NB4 (cell line): ENCODE data around the gene SLC48A1.

Experiments
- DNase-seq: peaks from one replicate; pipeline ENCODE4 v3.0.0; 2010; ENCODE audit warnings: low read depth
- H3K4me3 ChIP-seq: one replicate; pipeline ENCODE4 v1.5.1; 2011; ENCODE audit warnings: mild to moderate bottlenecking, low read depth, low read length, moderate library complexity
- CTCF ChIP-seq: IDR thresholded peaks from one replicate; pipeline ENCODE4 v1.5.1; 2012; ENCODE audit warnings: low read depth, low read length
- MYC ChIP-seq: IDR thresholded peaks from 2 replicates; pipeline ENCODE4 v1.6.1; 2011; ENCODE audit warnings: low read depth, low read length
- POLR2A ChIP-seq: IDR thresholded peaks from 2 replicates; pipeline ENCODE4 v1.6.1; 2011; ENCODE audit warnings: mild to moderate bottlenecking; ENCODE audit not compliant: insufficient read length; ENCODE audit errors: extremely low read depth
- TF ChIP-seq, protein P1 (sequence below): IDR thresholded peaks from 2 replicates; pipeline ENCODE4 v1.6.1; 2011; ENCODE audit warnings: low read depth, low read length

The SLC48A1 gene

GRCh38 chr12:47819896-47820630 is 47.0 kb downstream of the SLC48A1 start, which contains the start of gene HDAC7:
HDAC7 (minus strand) TSS chr12:47819903; CDS start chr12:47819785, 118 bp downstream.
- peak; percentile 86 for DNase-seq
- peak within 1 kb of the TSS; percentile 67 for H3K4me3 ChIP-seq
- TF ChIP-seq, protein P1, sequence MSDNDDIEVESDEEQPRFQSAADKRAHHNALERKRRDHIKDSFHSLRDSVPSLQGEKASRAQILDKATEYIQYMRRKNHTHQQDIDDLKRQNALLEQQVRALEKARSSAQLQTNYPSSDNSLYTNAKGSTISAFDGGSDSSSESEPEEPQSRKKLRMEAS: no peak; the same call in 1 of the 2 replicates
- TF ChIP-seq MYC (peak; percentile 28; the same call in 1 of the 2 replicates), CTCF (no peak), POLR2A (peak; percentile 64)

DNA sequence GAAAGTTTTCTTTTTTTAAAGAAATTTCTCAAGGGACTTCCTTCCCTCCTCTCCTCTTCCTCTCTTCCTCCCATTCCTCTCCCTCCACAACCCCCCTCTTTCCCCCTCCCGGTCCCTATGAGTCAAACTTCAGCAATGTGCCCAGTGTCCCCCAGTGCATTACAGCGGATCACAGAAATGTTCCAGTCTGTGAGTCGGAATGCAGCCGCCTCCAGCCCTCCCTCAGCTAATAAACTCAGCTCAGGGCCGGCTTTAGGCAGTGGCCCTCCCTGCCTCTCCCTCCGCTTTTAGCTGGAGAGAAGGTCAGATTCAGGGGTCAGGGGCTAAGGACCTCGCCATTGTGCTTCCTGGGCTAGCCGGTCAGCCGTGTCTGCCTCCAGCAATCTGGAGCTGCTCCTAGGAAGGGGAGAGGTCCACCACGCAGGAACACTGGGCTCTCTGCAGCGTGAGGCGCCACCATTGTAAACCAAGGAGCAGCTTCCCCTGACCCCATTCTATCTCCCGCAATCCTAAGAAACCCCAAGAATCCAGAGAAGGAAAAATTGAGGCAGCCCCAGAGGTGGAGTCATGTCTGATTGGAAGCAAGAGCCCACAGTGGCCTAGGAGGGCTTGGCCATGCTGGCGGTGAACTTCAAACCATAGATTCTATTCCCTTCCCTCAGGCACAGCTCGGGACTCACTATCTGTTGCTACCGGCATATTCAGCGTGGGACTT is 47.8 kb downstream of the SLC48A1 start:
- TF ChIP-seq POLR2A (no peak), MYC (no peak), CTCF (no peak)
- TF ChIP-seq, protein P1: no peak
- DNase-seq: no peak
- no peak overlapping the region for H3K4me3 ChIP-seq

DNA sequence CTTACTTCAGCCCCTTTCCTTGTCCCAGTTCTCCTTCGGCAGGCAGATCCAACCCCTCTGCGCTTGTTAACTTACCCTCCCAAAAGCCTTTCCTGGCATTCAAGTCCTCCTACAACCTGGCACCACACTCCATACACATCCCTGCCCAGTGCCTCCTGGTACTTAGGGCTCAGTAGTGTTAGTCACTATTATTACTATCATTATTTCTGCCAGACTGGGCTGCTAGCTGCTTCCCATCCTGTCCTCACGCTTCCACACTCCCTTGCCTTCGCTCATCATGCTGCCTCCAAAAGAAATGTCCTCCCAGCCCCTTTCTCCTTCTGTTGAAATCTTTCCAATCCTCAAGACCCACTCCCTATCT is 48.3 kb downstream of the SLC48A1 start:
- no peak overlapping the region for H3K4me3 ChIP-seq
- TF ChIP-seq CTCF: no peak
- TF ChIP-seq, protein P1: no peak
- TF ChIP-seq MYC: no peak
- no peak for TF ChIP-seq POLR2A
- no peak for DNase-seq

GRCh38 chr12:47822401-47822800 is 49.4 kb downstream of the SLC48A1 start:
- no peak overlapping the region for H3K4me3 ChIP-seq
- TF ChIP-seq, protein P1: no peak
- TF ChIP-seq POLR2A: no peak
- no peak for TF ChIP-seq MYC
- TF ChIP-seq CTCF: no peak

GRCh38 chr12:47822863-47823262 is 49.8 kb downstream of the SLC48A1 start:
- TF ChIP-seq, protein P1: no peak
- no peak for TF ChIP-seq MYC
- no peak for TF ChIP-seq CTCF
- no peak for TF ChIP-seq POLR2A
- DNase-seq: no peak
- H3K4me3 ChIP-seq: no peak overlapping the region

More at GRCh38 chr12:47822401-47822800, 49.4 kb downstream of the SLC48A1 start:
- DNase-seq: no peak
